ENCODE measurements around the gene PGAM4. TPM values are rescaled to one million over a fixed set of nuclear protein-coding genes. Genes with fewer than 3 reads are reported as not detected.

The PGAM4 gene
- total RNA-seq, 1 experiment from 2014 or later, result 0.46 TPM

DNA sequence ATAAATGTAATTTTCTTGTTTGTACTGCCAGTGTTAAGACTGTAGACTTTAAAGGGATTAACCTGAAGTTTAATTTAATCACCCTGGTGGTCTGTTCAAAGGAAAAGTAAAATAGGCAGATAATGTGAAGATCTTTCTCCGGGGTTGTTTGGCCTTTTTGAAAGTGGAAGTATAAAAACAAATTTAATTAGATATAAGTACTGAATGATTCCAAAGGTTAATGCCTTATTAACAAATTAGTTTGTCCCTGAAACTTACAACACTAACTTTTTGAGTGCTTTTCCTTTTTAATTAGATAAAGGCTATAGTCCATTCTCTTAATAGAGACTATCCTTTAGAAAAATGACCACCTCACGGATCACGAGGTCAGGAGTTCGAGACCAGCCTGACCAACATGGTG, 10.4 kb upstream of the PGAM4 start (continued):
- TF ChIP-seq PRRX2 (CRISPR knock-in tag; IDR thresholded peaks at IDR 0.05) (no peak), ETV6 (CRISPR knock-in tag; IDR thresholded peaks at IDR 0.05) (no peak)

DNA sequence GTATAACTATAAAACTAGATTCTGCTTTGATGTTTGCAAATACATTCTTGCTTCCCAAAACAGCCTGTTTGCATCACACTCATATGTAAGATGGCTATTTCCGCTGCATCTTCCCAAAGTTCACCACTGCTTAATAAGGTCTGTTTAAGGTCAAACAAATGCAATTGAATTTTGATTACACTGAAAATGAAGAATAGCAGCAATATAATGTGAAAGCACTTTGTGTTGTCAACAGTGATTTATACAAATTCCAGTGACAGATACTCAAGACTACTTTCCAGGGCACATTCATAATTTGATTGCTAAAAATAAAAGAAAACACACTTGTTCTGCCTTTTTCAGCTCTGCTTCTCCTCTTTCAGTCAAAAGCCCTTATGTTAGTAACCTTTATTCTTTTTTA, 8.1 kb upstream of the PGAM4 start:
- H3K4me1 Mint-ChIP-seq, result no peaks in the 10 kb centered on the region
- H3K4me3 Mint-ChIP-seq, result no peak overlapping the region
- TF ChIP-seq, protein P1, sequence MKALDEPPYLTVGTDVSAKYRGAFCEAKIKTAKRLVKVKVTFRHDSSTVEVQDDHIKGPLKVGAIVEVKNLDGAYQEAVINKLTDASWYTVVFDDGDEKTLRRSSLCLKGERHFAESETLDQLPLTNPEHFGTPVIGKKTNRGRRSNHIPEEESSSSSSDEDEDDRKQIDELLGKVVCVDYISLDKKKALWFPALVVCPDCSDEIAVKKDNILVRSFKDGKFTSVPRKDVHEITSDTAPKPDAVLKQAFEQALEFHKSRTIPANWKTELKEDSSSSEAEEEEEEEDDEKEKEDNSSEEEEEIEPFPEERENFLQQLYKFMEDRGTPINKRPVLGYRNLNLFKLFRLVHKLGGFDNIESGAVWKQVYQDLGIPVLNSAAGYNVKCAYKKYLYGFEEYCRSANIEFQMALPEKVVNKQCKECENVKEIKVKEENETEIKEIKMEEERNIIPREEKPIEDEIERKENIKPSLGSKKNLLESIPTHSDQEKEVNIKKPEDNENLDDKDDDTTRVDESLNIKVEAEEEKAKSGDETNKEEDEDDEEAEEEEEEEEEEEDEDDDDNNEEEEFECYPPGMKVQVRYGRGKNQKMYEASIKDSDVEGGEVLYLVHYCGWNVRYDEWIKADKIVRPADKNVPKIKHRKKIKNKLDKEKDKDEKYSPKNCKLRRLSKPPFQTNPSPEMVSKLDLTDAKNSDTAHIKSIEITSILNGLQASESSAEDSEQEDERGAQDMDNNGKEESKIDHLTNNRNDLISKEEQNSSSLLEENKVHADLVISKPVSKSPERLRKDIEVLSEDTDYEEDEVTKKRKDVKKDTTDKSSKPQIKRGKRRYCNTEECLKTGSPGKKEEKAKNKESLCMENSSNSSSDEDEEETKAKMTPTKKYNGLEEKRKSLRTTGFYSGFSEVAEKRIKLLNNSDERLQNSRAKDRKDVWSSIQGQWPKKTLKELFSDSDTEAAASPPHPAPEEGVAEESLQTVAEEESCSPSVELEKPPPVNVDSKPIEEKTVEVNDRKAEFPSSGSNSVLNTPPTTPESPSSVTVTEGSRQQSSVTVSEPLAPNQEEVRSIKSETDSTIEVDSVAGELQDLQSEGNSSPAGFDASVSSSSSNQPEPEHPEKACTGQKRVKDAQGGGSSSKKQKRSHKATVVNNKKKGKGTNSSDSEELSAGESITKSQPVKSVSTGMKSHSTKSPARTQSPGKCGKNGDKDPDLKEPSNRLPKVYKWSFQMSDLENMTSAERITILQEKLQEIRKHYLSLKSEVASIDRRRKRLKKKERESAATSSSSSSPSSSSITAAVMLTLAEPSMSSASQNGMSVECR (CRISPR knock-in tag; IDR thresholded peaks at IDR 0.05; ENCODE audit: borderline replicate concordance), result no peak
- TF ChIP-seq, protein P2, sequence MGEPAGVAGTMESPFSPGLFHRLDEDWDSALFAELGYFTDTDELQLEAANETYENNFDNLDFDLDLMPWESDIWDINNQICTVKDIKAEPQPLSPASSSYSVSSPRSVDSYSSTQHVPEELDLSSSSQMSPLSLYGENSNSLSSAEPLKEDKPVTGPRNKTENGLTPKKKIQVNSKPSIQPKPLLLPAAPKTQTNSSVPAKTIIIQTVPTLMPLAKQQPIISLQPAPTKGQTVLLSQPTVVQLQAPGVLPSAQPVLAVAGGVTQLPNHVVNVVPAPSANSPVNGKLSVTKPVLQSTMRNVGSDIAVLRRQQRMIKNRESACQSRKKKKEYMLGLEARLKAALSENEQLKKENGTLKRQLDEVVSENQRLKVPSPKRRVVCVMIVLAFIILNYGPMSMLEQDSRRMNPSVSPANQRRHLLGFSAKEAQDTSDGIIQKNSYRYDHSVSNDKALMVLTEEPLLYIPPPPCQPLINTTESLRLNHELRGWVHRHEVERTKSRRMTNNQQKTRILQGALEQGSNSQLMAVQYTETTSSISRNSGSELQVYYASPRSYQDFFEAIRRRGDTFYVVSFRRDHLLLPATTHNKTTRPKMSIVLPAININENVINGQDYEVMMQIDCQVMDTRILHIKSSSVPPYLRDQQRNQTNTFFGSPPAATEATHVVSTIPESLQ (CRISPR knock-in tag; IDR thresholded peaks at IDR 0.05), result no peak
- H3K27ac Mint-ChIP-seq, result no peak overlapping the region
- CTCF ChIA-PET, result no interaction called here
- no peaks in the 10 kb centered on the region for H3K36me3 Mint-ChIP-seq
- H3K9me3 Mint-ChIP-seq, result no peaks in the 10 kb centered on the region
- H3K27me3 Mint-ChIP-seq (ENCODE audit: low read depth), result no peaks in the 10 kb centered on the region
- POLR2A ChIA-PET, result interaction anchor here (0.9 kb wide), 1 partner anchor 474 kb away, joined by 3 read pairs; no protein-coding TSS in a partner anchor
- DNase-seq (ENCODE audit: low spot score), result no peak
- no peak for ATAC-seq

DNA sequence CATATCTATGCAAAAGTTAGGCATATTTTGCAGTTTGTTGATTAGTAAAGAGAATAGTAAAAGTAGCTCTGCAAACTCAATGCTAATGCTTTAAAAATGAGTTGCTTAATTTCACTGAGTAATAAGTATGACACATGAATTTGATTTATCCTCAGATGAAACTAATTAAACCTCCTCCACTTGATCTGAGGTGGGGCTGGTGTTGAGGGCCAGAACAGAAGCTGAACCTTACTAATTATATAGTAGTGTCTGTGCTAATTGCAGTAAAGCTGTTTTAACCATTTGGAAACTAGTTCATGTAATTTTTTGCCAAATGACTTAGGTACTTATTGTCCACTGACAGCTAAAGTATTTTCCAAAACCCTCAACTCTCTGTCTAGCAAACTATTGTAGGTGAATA, 7.7 kb upstream of the PGAM4 start:
- no peak for ATAC-seq
- no peaks in the 10 kb centered on the region for H3K27me3 Mint-ChIP-seq (ENCODE audit: low read depth)
- H3K36me3 Mint-ChIP-seq, result no peaks in the 10 kb centered on the region
- H3K4me3 Mint-ChIP-seq, result no peak overlapping the region
- H3K27ac Mint-ChIP-seq, result no peak overlapping the region
- DNase-seq (ENCODE audit: low spot score), result no peak
- no peaks in the 10 kb centered on the region for H3K9me3 Mint-ChIP-seq
- H3K4me1 Mint-ChIP-seq, result no peaks in the 10 kb centered on the region
- ChIA-PET POLR2A (interaction anchor here (0.9 kb wide), 1 partner anchor 474 kb away, joined by 3 read pairs; no protein-coding TSS in a partner anchor), CTCF (no interaction called here)
- TF ChIP-seq ESRRA (CRISPR knock-in tag; IDR thresholded peaks at IDR 0.05; ENCODE audit: borderline replicate concordance) (no peak), GTF2I (CRISPR knock-in tag; conservative IDR thresholded peaks at IDR 0.05) (no peak), NR1H2 (CRISPR knock-in tag; IDR thresholded peaks at IDR 0.05) (no peak), ATF1 (CRISPR knock-in tag; IDR thresholded peaks at IDR 0.05) (no peak)
- TF ChIP-seq, protein P3, sequence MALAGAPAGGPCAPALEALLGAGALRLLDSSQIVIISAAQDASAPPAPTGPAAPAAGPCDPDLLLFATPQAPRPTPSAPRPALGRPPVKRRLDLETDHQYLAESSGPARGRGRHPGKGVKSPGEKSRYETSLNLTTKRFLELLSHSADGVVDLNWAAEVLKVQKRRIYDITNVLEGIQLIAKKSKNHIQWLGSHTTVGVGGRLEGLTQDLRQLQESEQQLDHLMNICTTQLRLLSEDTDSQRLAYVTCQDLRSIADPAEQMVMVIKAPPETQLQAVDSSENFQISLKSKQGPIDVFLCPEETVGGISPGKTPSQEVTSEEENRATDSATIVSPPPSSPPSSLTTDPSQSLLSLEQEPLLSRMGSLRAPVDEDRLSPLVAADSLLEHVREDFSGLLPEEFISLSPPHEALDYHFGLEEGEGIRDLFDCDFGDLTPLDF (CRISPR knock-in tag; IDR thresholded peaks at IDR 0.05), result no peak

DNA sequence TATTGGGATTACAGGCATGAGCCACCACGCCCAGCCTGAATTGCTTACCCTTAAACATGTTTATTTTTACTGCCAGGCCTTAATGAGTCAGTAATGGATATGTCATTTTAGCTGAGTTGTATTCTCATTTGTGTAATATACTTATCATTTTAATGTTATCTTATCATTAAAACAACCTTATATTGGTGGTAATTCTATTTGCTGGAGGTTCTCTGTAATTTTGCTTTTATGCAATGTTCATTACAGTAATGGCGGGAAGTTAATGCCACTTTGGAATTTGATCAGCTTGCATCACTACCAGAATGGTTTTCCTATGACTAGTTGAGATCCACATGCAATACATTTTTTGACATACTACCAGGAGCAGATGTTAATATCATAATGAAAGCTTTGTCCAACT, 6.3 kb upstream of the PGAM4 start:
- H3K27me3 Mint-ChIP-seq (ENCODE audit: low read depth), result no peaks in the 10 kb centered on the region
- H3K4me1 Mint-ChIP-seq, result no peaks in the 10 kb centered on the region
- POLR2A ChIA-PET, result no interaction called here
- no peak overlapping the region for H3K27ac Mint-ChIP-seq
- TF ChIP-seq, protein P4, sequence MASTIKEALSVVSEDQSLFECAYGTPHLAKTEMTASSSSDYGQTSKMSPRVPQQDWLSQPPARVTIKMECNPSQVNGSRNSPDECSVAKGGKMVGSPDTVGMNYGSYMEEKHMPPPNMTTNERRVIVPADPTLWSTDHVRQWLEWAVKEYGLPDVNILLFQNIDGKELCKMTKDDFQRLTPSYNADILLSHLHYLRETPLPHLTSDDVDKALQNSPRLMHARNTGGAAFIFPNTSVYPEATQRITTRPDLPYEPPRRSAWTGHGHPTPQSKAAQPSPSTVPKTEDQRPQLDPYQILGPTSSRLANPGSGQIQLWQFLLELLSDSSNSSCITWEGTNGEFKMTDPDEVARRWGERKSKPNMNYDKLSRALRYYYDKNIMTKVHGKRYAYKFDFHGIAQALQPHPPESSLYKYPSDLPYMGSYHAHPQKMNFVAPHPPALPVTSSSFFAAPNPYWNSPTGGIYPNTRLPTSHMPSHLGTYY (CRISPR knock-in tag; IDR thresholded peaks at IDR 0.05), result no peak
- TF ChIP-seq SOX15 (CRISPR knock-in tag; IDR thresholded peaks at IDR 0.05), result no peak
- TF ChIP-seq ZNF219 (CRISPR knock-in tag; IDR thresholded peaks at IDR 0.05; ENCODE audit: borderline replicate concordance), result no peak
- no peak for TF ChIP-seq JUN (CRISPR knock-in tag; IDR thresholded peaks at IDR 0.05)
- TF ChIP-seq TCF7 (CRISPR knock-in tag; IDR thresholded peaks at IDR 0.05; ENCODE audit: low read depth), result no peak
- TF ChIP-seq PRRX2 (CRISPR knock-in tag; IDR thresholded peaks at IDR 0.05), result no peak
- DNase-seq (ENCODE audit: low spot score), result no peak
- H3K9me3 Mint-ChIP-seq, result no peaks in the 10 kb centered on the region
- CTCF ChIA-PET, result no interaction called here
- no peak for ATAC-seq
- no peak overlapping the region for H3K4me3 Mint-ChIP-seq
- H3K36me3 Mint-ChIP-seq, result no peaks in the 10 kb centered on the region
